Endothelial cell (in vitro differentiated cells): ENCODE results near the gene ZNF644. TPM values are rescaled to one million over a fixed set of nuclear protein-coding genes. Genes with fewer than 3 reads are reported as not detected.
"Not testable (repeated sequence)": the region's sequence is repeated elsewhere in the genome, so short reads cannot be mapped to it uniquely, and the experiment has no call there.

Experiments
- DNase-seq: peaks from one replicate; pipeline ENCODE4 v3.0.0; 2021; ENCODE audit warnings: low spot score
- H3K27ac Mint-ChIP-seq: one replicate; pipeline ENCODE4 v1.8.0; 2021; ENCODE audit warnings: mixed read lengths, inconsistent platforms; ENCODE audit not compliant: unreplicated experiment
- H3K27me3 Mint-ChIP-seq: one replicate; pipeline ENCODE4 v1.8.0; 2021; ENCODE audit warnings: mild to moderate bottlenecking, moderate library complexity, mixed read lengths, inconsistent platforms; ENCODE audit not compliant: unreplicated experiment
- H3K36me3 Mint-ChIP-seq: one replicate; pipeline ENCODE4 v1.8.0; 2021; ENCODE audit warnings: mild to moderate bottlenecking, low read depth, mixed read lengths, inconsistent platforms; ENCODE audit not compliant: unreplicated experiment
- H3K4me1 Mint-ChIP-seq: one replicate; pipeline ENCODE4 v1.8.0; 2021; ENCODE audit warnings: mild to moderate bottlenecking, mixed read lengths, inconsistent platforms; ENCODE audit not compliant: unreplicated experiment
- H3K4me3 Mint-ChIP-seq: one replicate; pipeline ENCODE4 v1.8.0; 2021; ENCODE audit warnings: mild to moderate bottlenecking, mixed read lengths, inconsistent platforms; ENCODE audit not compliant: unreplicated experiment
- H3K9me3 Mint-ChIP-seq: one replicate; pipeline ENCODE4 v1.8.0; 2021; ENCODE audit warnings: mixed read lengths, inconsistent platforms; ENCODE audit not compliant: unreplicated experiment
- CTCF ChIP-seq: fragments of 200-600 bp; sonication (generic); IDR thresholded peaks from one replicate; pipeline ENCODE4 v1.5.0; 2021; ENCODE audit warnings: antibody characterized with exemption; ENCODE audit not compliant: unreplicated experiment
- total RNA-seq: library from RNA; stranded (reverse); fragmentation: NEBNext Ultra II Directional; extraction: Animal tissue kit (Norgen Biotek cat#: 25700); gene quantifications from one replicate; pipeline ENCODE4 v1.2.1, GENCODE V29; 2021; ENCODE audit not compliant: unreplicated experiment

ZNF644 gene
- total RNA-seq, 1 donor from 2014 or later = 67.1 TPM

- no peaks in the 10 kb centered on the region for H3K36me3 Mint-ChIP-seq
- H3K27me3 Mint-ChIP-seq = no peaks in the 10 kb centered on the region
- TF ChIP-seq CTCF = no peak
- H3K9me3 Mint-ChIP-seq = no peaks in the 10 kb centered on the region
- H3K27ac Mint-ChIP-seq = no peak overlapping the region
- DNase-seq = no peak
- H3K4me1 Mint-ChIP-seq = no peaks in the 10 kb centered on the region
- no peak overlapping the region for H3K4me3 Mint-ChIP-seq
Observed at GRCh38 chr1:90911353-90911752, 110.5 kb downstream of the ZNF644 start.

- Mint-ChIP-seq H3K36me3 (peaks cover 3% of the 10 kb centered on the region), H3K27ac (no peak overlapping the region), H3K9me3 (no peaks in the 10 kb centered on the region), H3K4me3 (no peak overlapping the region), H3K4me1 (peaks cover 5% of the 10 kb centered on the region), H3K27me3 (peaks cover 3% of the 10 kb centered on the region)
- no peak for TF ChIP-seq CTCF
- no peak for DNase-seq
Observed at GRCh38 chr1:90902672-90903071, 119.2 kb downstream of the ZNF644 start.

- Mint-ChIP-seq H3K9me3 (no peaks in the 10 kb centered on the region), H3K36me3 (peaks cover 3% of the 10 kb centered on the region), H3K27ac (no peak overlapping the region), H3K4me1 (peaks cover 5% of the 10 kb centered on the region), H3K27me3 (peaks cover 3% of the 10 kb centered on the region), H3K4me3 (no peak overlapping the region)
- DNase-seq = no peak
- TF ChIP-seq CTCF = no peak
Observed at GRCh38 chr1:90899263-90899662, 122.6 kb downstream of the ZNF644 start.

- not testable (repeated sequence) for DNase-seq, H3K27ac Mint-ChIP-seq, H3K4me1 Mint-ChIP-seq, H3K4me3 Mint-ChIP-seq, H3K27me3 Mint-ChIP-seq
- peaks cover 11% of the 10 kb centered on the region for H3K9me3 Mint-ChIP-seq
- peaks cover 12% of the 10 kb centered on the region for H3K36me3 Mint-ChIP-seq
Observed at GRCh38 chr1:90893679-90894078, 128.2 kb downstream of the ZNF644 start.

GRCh38 chr1:90892884-90893283, 129.0 kb downstream of the ZNF644 start:
- H3K27me3 Mint-ChIP-seq, H3K4me1 Mint-ChIP-seq, H3K27ac Mint-ChIP-seq, DNase-seq, H3K36me3 Mint-ChIP-seq: not testable (repeated sequence)
- H3K9me3 Mint-ChIP-seq = peaks cover 11% of the 10 kb centered on the region
- H3K4me3 Mint-ChIP-seq = peak overlapping the region; percentile 49

GRCh38 chr1:90892196-90892595, 129.6 kb downstream of the ZNF644 start:
- H3K4me1 Mint-ChIP-seq, H3K27me3 Mint-ChIP-seq, H3K36me3 Mint-ChIP-seq, H3K4me3 Mint-ChIP-seq, DNase-seq, H3K27ac Mint-ChIP-seq: not testable (repeated sequence)
- H3K9me3 Mint-ChIP-seq = peaks cover 11% of the 10 kb centered on the region

- not testable (repeated sequence) for DNase-seq, H3K4me3 Mint-ChIP-seq, H3K27ac Mint-ChIP-seq, H3K36me3 Mint-ChIP-seq, H3K27me3 Mint-ChIP-seq, H3K4me1 Mint-ChIP-seq
- peaks cover 11% of the 10 kb centered on the region for H3K9me3 Mint-ChIP-seq
Observed at GRCh38 chr1:90891756-90892155, 130.1 kb downstream of the ZNF644 start.
